Natural killer cell treated with Interleukin-12 subunit alpha and Interleukin-12 subunit beta and Interleukin-15 and Interleukin-18, amount 100 ng/mL, for 72 hours (primary cell): ENCODE results near the gene CTAGE4. TPM values are rescaled to one million over a fixed set of nuclear protein-coding genes. Genes with fewer than 3 reads are reported as not detected.
A peak's percentile ranks its signal among the peaks of the same experiment; 100 is the strongest.
"Not testable (repeated sequence)": the region's sequence is repeated elsewhere in the genome, so short reads cannot be mapped to it uniquely, and the experiment has no call there.

ENCODE experiments used
- ATAC-seq, 2 donors: fragments of 150-1000 bp; cut with Tn5 transposase in 1 of 2; sonication (Bioruptor Pico), chemical (Tn5 transposase) in 1 of 2; 2 replicates each; pipeline ENCODE4 v1.10.0; 2021
- DNase-seq: peaks from one replicate; pipeline ENCODE4 v3.0.0; 2022; ENCODE audit warnings: low spot score
- H3K27ac Mint-ChIP-seq, 2 donors: 1 replicate in 1 of 2; 2 replicates in 1 of 2; pipeline ENCODE4 v1.8.0; 2022; ENCODE audit warnings: mixed read lengths in 2 of 2, mild to moderate bottlenecking in 1 of 2, moderate library complexity in 1 of 2
- H3K27me3 Mint-ChIP-seq, 2 donors: 1 replicate in 1 of 2; 2 replicates in 1 of 2; pipeline ENCODE4 v1.8.0; 2022; ENCODE audit warnings: mixed read lengths in 2 of 2
- H3K36me3 Mint-ChIP-seq: one replicate; pipeline ENCODE4 v1.8.0; 2022; ENCODE audit warnings: mixed read lengths
- H3K4me1 Mint-ChIP-seq, 2 donors: 1 replicate in 1 of 2; 2 replicates in 1 of 2; pipeline ENCODE4 v1.8.0; 2022; ENCODE audit warnings: low read depth in 2 of 2, mixed read lengths in 2 of 2, mild to moderate bottlenecking in 1 of 2
- H3K4me3 Mint-ChIP-seq: one replicate; pipeline ENCODE4 v1.8.0; 2022; ENCODE audit warnings: mixed read lengths
- H3K9me3 Mint-ChIP-seq: 2 replicates; pipeline ENCODE4 v1.8.0; 2022; ENCODE audit warnings: mixed read lengths
- total RNA-seq, 2 donors: library from RNA; stranded (reverse); gene quantifications; one replicate each; pipeline ENCODE4 v1.2.3, GENCODE V29; 2022

The CTAGE4 gene
- total RNA-seq = 1 to 10 TPM in 1 of 2 donors, under 1 TPM in 1; 0.38 to 1.7 TPM

- H3K9me3 Mint-ChIP-seq, H3K4me1 Mint-ChIP-seq, H3K36me3 Mint-ChIP-seq, H3K4me3 Mint-ChIP-seq, DNase-seq, ATAC-seq, H3K27me3 Mint-ChIP-seq, H3K27ac Mint-ChIP-seq: not testable (repeated sequence)
These were observed at the start of gene CTAGE4 for GRCh38 chr7:144183166-144183565. Gene CTAGE4 (plus strand): TSS chr7:144183466. CDS start chr7:144183504, 38 bp downstream.

- Mint-ChIP-seq H3K4me1 (no peaks in the 10 kb centered on the region), H3K27ac (no peak overlapping the region), H3K36me3 (no peaks in the 10 kb centered on the region), H3K27me3 (peaks cover 3 to 8% of the 10 kb centered on the region in 2 donors), H3K4me3 (no peak overlapping the region), H3K9me3 (no peaks in the 10 kb centered on the region)
- no peak for DNase-seq
- no peak for ATAC-seq
These were observed 49.1 kb upstream of the CTAGE4 start for GRCh38 chr7:144134116-144134515.

GRCh38 chr7:144137501-144137900 is 45.8 kb upstream of the CTAGE4 start:
- peaks cover 0 to 6% of the 10 kb centered on the region in 2 donors for H3K27me3 Mint-ChIP-seq
- DNase-seq (no peak), ATAC-seq (no peak)
- no peak overlapping the region for H3K27ac Mint-ChIP-seq
- no peaks in the 10 kb centered on the region for H3K9me3 Mint-ChIP-seq
- no peaks in the 10 kb centered on the region for H3K4me1 Mint-ChIP-seq
- no peak overlapping the region for H3K4me3 Mint-ChIP-seq
- H3K36me3 Mint-ChIP-seq = no peaks in the 10 kb centered on the region

- no peak for DNase-seq
- Mint-ChIP-seq H3K4me3 (no peak overlapping the region), H3K27ac (no peak overlapping the region), H3K9me3 (no peaks in the 10 kb centered on the region), H3K4me1 (no peaks in the 10 kb centered on the region), H3K27me3 (peaks cover 0 to 5% of the 10 kb centered on the region in 2 donors), H3K36me3 (no peaks in the 10 kb centered on the region)
- no peak for ATAC-seq
These were observed 41.1 kb upstream of the CTAGE4 start for GRCh38 chr7:144142187-144142586.

GRCh38 chr7:144144426-144144825 is 38.8 kb upstream of the CTAGE4 start:
- no peak overlapping the region for H3K27ac Mint-ChIP-seq

GRCh38 chr7:144148224-144148827 is 34.9 kb upstream of the CTAGE4 start:
- ATAC-seq = no peak
- Mint-ChIP-seq H3K27ac (no peak overlapping the region), H3K36me3 (peaks cover 24% of the 10 kb centered on the region), H3K27me3 (peaks cover 8 to 20% of the 10 kb centered on the region in 2 donors), H3K4me1 (no peaks in the 10 kb centered on the region), H3K9me3 (peaks cover 9% of the 10 kb centered on the region), H3K4me3 (no peak overlapping the region)
- no peak for DNase-seq

More at GRCh38 chr7:144144426-144144825, 38.8 kb upstream of the CTAGE4 start:
- H3K4me3 Mint-ChIP-seq = no peak overlapping the region
- peaks cover 9% of the 10 kb centered on the region for H3K9me3 Mint-ChIP-seq
- H3K4me1 Mint-ChIP-seq = no peaks in the 10 kb centered on the region
- no peak for DNase-seq
- ATAC-seq = no peak
- H3K36me3 Mint-ChIP-seq = peaks cover 17% of the 10 kb centered on the region
- H3K27me3 Mint-ChIP-seq = peaks cover 5 to 7% of the 10 kb centered on the region in 2 donors

- peaks cover 6% of the 10 kb centered on the region for H3K9me3 Mint-ChIP-seq
- no peaks in the 10 kb centered on the region for H3K36me3 Mint-ChIP-seq
- H3K4me1 Mint-ChIP-seq = no peaks in the 10 kb centered on the region
- no peak for ATAC-seq
- no peak for DNase-seq
- H3K4me3 Mint-ChIP-seq = no peak overlapping the region
- H3K27ac Mint-ChIP-seq = no peak overlapping the region
- peaks cover 12 to 23% of the 10 kb centered on the region in 2 donors for H3K27me3 Mint-ChIP-seq
These were observed 24.4 kb upstream of the CTAGE4 start for GRCh38 chr7:144158861-144159260.

GRCh38 chr7:144164784-144165183 is 18.5 kb upstream of the CTAGE4 start:
- ATAC-seq = no peak
- Mint-ChIP-seq H3K4me1 (no peaks in the 10 kb centered on the region), H3K9me3 (peaks cover 3% of the 10 kb centered on the region), H3K36me3 (no peaks in the 10 kb centered on the region), H3K27ac (no peak overlapping the region), H3K27me3 (peaks cover 13 to 31% of the 10 kb centered on the region in 2 donors), H3K4me3 (no peak overlapping the region)
- no peak for DNase-seq

- not testable (repeated sequence) for ATAC-seq, H3K4me1 Mint-ChIP-seq, H3K27ac Mint-ChIP-seq, H3K4me3 Mint-ChIP-seq, H3K36me3 Mint-ChIP-seq, H3K9me3 Mint-ChIP-seq, DNase-seq
- peaks cover 13 to 17% of the 10 kb centered on the region in 2 donors for H3K27me3 Mint-ChIP-seq
These were observed 11.5 kb upstream of the CTAGE4 start for GRCh38 chr7:144171594-144172350.

- DNase-seq = no peak
- no peak overlapping the region for H3K4me3 Mint-ChIP-seq
- ATAC-seq = no peak
- no peaks in the 10 kb centered on the region for H3K36me3 Mint-ChIP-seq
- no peaks in the 10 kb centered on the region for H3K4me1 Mint-ChIP-seq
- no peaks in the 10 kb centered on the region for H3K9me3 Mint-ChIP-seq
- peaks cover 15 to 34% of the 10 kb centered on the region in 2 donors for H3K27me3 Mint-ChIP-seq
- no peak overlapping the region for H3K27ac Mint-ChIP-seq
These were observed 8.7 kb upstream of the CTAGE4 start for GRCh38 chr7:144174613-144175012.

GRCh38 chr7:144178380-144179164 is 4.7 kb upstream of the CTAGE4 start:
- H3K4me1 Mint-ChIP-seq, H3K4me3 Mint-ChIP-seq, H3K9me3 Mint-ChIP-seq, DNase-seq, H3K27ac Mint-ChIP-seq, H3K36me3 Mint-ChIP-seq: not testable (repeated sequence)
- ATAC-seq = peak; percentile 50 to 58
- peaks cover 8 to 26% of the 10 kb centered on the region in 2 donors for H3K27me3 Mint-ChIP-seq

- not testable (repeated sequence) for H3K4me1 Mint-ChIP-seq, ATAC-seq, H3K27ac Mint-ChIP-seq, H3K36me3 Mint-ChIP-seq, DNase-seq, H3K9me3 Mint-ChIP-seq, H3K4me3 Mint-ChIP-seq
- H3K27me3 Mint-ChIP-seq = peaks cover 8 to 26% of the 10 kb centered on the region in 2 donors
These were observed 4.1 kb upstream of the CTAGE4 start for GRCh38 chr7:144179165-144179479.

GRCh38 chr7:144187848-144188247 is 4.6 kb downstream of the CTAGE4 start:
- H3K36me3 Mint-ChIP-seq, H3K4me3 Mint-ChIP-seq, H3K27me3 Mint-ChIP-seq, H3K27ac Mint-ChIP-seq, H3K4me1 Mint-ChIP-seq, H3K9me3 Mint-ChIP-seq, DNase-seq: not testable (repeated sequence)
- ATAC-seq = peak in 1 of 2 donors; percentile 52
